NCI-H524 (cell line): ENCODE measurements around the gene PNKD.

Experiments
- DNase-seq, 2 experiments: peaks; one replicate each; lab custom pipeline; 2025; lab: John Stamatoyannopoulos, UW

Gene PNKD

GRCh38 chr2:218341381-218341780, 71.1 kb downstream of the PNKD start:
- DNase-seq: no peak

GRCh38 chr2:218342837-218343236, 72.5 kb downstream of the PNKD start:
- no peak for DNase-seq

GRCh38 chr2:218343591-218343990, 73.3 kb downstream of the PNKD start:
- DNase-seq: no peak

- no peak for DNase-seq
These were observed 73.9 kb downstream of the PNKD start for GRCh38 chr2:218344090-218344754.

- no peak for DNase-seq
These were observed 74.6 kb downstream of the PNKD start for GRCh38 chr2:218344755-218345417.

- DNase-seq: peak; percentile 9 to 64
These were observed 75.3 kb downstream of the PNKD start for GRCh38 chr2:218345491-218346236.

GRCh38 chr2:218347172-218347571, 76.9 kb downstream of the PNKD start:
- no peak for DNase-seq

- no peak for DNase-seq
These were observed 83.7 kb downstream of the PNKD start for GRCh38 chr2:218354045-218354444.

- no peak for DNase-seq
These were observed 84.6 kb downstream of the PNKD start for GRCh38 chr2:218354850-218355443.

- DNase-seq: no peak
These were observed 87.2 kb downstream of the PNKD start for GRCh38 chr2:218357236-218358177.

GRCh38 chr2:218360453-218360852, 90.1 kb downstream of the PNKD start:
- no peak for DNase-seq

- DNase-seq: no peak
These were observed 92.3 kb downstream of the PNKD start for GRCh38 chr2:218362606-218363005.

- no peak for DNase-seq
These were observed 93.4 kb downstream of the PNKD start for GRCh38 chr2:218363736-218364135.

GRCh38 chr2:218364196-218364595, 93.9 kb downstream of the PNKD start:
- DNase-seq: no peak

GRCh38 chr2:218366621-218367414, 96.5 kb downstream of the PNKD start:
- no peak for DNase-seq

GRCh38 chr2:218367415-218368149, 97.3 kb downstream of the PNKD start:
- no peak for DNase-seq

- DNase-seq: no peak
These were observed 97.8 kb downstream of the PNKD start for GRCh38 chr2:218368150-218368528.

GRCh38 chr2:218368621-218369153, 98.4 kb downstream of the PNKD start:
- DNase-seq: peak in 1 of 2 experiments; percentile 16

GRCh38 chr2:218369330-218369729, 99.0 kb downstream of the PNKD start:
- DNase-seq: no peak
